HEK293T (cell line): Measurements from ENCODE around the gene EHBP1.

Source experiments
- CTCF ChIA-PET: fragments of 350-600 bp; formaldehyde crosslinking; extraction: SDS; loops from one replicate; lab custom pipeline; 2021; ENCODE audit warnings: antibody characterized with exemption, inconsistent platforms; lab: Yijun Ruan, JAX
- POLR2A ChIA-PET: fragments of 350-600 bp; formaldehyde crosslinking; extraction: SDS; loops from one replicate; lab custom pipeline; 2020; ENCODE audit warnings: antibody characterized with exemption, inconsistent platforms; lab: Yijun Ruan, JAX
- DNase-seq: peaks from one replicate; pipeline ENCODE4 v3.0.0; 2012; ENCODE audit warnings: mixed read lengths; ENCODE audit errors: extremely low spot score
- ARNT ChIP-seq: fragments of 450-650 bp; IDR thresholded peaks from 2 replicates; pipeline ENCODE4 v1.6.1; 2017; ENCODE audit warnings: mild to moderate bottlenecking
- BHLHE40 ChIP-seq: fragments of 450-650 bp; IDR thresholded peaks from 2 replicates; pipeline ENCODE4 v1.6.1; 2016; ENCODE audit warnings: mild to moderate bottlenecking, moderate library complexity, borderline replicate concordance
- CTBP1 ChIP-seq: fragments of 450-650 bp; IDR thresholded peaks from 2 replicates; pipeline ENCODE4 v1.6.1; 2016; ENCODE audit warnings: borderline replicate concordance
- ELF4 ChIP-seq: fragments of 450-650 bp; IDR thresholded peaks from 2 replicates; pipeline ENCODE4 v1.6.1; 2017; ENCODE audit warnings: antibody characterized with exemption
- FOXA1 ChIP-seq: fragments of 450-650 bp; IDR thresholded peaks from 2 replicates; pipeline ENCODE4 v1.6.1; 2016; ENCODE audit warnings: mild to moderate bottlenecking
- FOXK2 ChIP-seq: fragments of 450-650 bp; IDR thresholded peaks from 2 replicates; pipeline ENCODE4 v1.6.1; 2016; ENCODE audit warnings: mild to moderate bottlenecking
- FOXM1 ChIP-seq: fragments of 450-650 bp; IDR thresholded peaks from 2 replicates; pipeline ENCODE4 v1.6.1; 2017; ENCODE audit warnings: mild to moderate bottlenecking, borderline replicate concordance
- HDGF ChIP-seq: fragments of 450-650 bp; IDR thresholded peaks from 2 replicates; pipeline ENCODE4 v1.6.1; 2017; ENCODE audit warnings: antibody characterized with exemption, borderline replicate concordance
- L3MBTL2 ChIP-seq: fragments of 450-650 bp; conservative IDR thresholded peaks from 2 replicates; pipeline ENCODE4 v1.6.1; 2016; ENCODE audit warnings: mild to moderate bottlenecking
- LEF1 ChIP-seq: fragments of 450-650 bp; IDR thresholded peaks from 2 replicates; pipeline ENCODE4 v1.6.1; 2017; ENCODE audit warnings: mild to moderate bottlenecking, borderline replicate concordance
- NFRKB ChIP-seq: fragments of 450-650 bp; IDR thresholded peaks from 2 replicates; pipeline ENCODE4 v1.6.1; 2016; ENCODE audit warnings: mild to moderate bottlenecking, moderate library complexity
- SP1 ChIP-seq: fragments of 450-650 bp; IDR thresholded peaks from 2 replicates; pipeline ENCODE4 v1.6.1; 2017
- SUZ12 ChIP-seq: fragments of 450-650 bp; IDR thresholded peaks from 2 replicates; pipeline ENCODE4 v1.6.1; 2016; ENCODE audit warnings: mild to moderate bottlenecking
- TARDBP ChIP-seq: fragments of 450-650 bp; IDR thresholded peaks from 2 replicates; pipeline ENCODE4 v1.6.1; 2016
- ZNF384 ChIP-seq: fragments of 450-650 bp; IDR thresholded peaks from 2 replicates; pipeline ENCODE4 v1.6.1; 2016
- TF ChIP-seq, protein P1 (sequence below): fragments of 450-650 bp; IDR thresholded peaks from 2 replicates; pipeline ENCODE4 v1.6.1; 2016

EHBP1 gene

DNA sequence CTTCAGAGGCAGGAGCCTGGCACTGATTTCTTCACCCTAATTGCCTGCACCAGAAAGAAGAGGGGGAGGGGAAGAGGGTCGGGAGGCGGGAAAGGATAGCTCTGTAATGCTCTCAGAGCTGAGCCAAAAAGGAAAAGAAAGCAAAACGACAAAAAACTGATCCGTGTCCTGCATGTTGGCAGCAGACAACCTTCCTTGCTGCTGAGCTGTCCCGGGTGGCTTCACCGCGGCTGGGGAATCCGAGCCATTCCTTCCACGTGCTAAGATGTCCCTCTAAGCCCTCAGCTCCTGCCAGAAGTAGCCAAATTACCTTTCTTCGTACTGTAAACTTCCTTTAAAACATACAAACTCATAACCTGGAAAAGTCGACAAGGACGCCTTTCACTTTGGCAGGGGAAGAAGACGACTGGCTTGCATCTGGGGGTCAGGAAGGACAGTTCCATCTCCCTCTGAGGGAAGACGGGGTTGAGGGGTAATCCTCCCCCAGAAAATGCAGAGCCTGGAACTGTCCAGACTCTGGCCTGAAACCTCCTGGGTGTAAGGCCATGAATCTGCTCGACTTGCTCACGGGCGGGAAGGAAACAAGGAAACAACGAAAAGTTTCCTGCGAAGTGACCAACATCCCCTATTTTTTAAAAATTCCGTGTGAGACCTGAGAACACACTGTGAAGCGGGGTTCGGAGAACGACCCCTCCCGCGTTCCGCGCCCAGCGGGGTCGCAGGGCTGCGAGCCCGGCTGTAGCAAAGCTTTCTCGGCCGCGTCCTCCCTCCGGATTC is 352.8 kb downstream of the EHBP1 start:
- TF ChIP-seq ELF4, result no peak
- no peak for TF ChIP-seq ARNT
- TF ChIP-seq FOXA1, result no peak
- TF ChIP-seq LEF1, result no peak
- TF ChIP-seq HDGF, result no peak
- TF ChIP-seq FOXM1, result no peak
- TF ChIP-seq L3MBTL2, result no peak
- no peak for TF ChIP-seq NFRKB
- no peak for TF ChIP-seq SUZ12
- TF ChIP-seq TARDBP, result no peak
- TF ChIP-seq, protein P1, sequence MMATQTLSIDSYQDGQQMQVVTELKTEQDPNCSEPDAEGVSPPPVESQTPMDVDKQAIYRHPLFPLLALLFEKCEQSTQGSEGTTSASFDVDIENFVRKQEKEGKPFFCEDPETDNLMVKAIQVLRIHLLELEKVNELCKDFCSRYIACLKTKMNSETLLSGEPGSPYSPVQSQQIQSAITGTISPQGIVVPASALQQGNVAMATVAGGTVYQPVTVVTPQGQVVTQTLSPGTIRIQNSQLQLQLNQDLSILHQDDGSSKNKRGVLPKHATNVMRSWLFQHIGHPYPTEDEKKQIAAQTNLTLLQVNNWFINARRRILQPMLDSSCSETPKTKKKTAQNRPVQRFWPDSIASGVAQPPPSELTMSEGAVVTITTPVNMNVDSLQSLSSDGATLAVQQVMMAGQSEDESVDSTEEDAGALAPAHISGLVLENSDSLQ, result no peak
- no peak for DNase-seq
- CTCF ChIA-PET, result no interaction called here
- POLR2A ChIA-PET, result interaction anchor here (1.0 kb wide), 1 partner anchor 9 kb away, joined by 3 read pairs; no protein-coding TSS in a partner anchor

DNA sequence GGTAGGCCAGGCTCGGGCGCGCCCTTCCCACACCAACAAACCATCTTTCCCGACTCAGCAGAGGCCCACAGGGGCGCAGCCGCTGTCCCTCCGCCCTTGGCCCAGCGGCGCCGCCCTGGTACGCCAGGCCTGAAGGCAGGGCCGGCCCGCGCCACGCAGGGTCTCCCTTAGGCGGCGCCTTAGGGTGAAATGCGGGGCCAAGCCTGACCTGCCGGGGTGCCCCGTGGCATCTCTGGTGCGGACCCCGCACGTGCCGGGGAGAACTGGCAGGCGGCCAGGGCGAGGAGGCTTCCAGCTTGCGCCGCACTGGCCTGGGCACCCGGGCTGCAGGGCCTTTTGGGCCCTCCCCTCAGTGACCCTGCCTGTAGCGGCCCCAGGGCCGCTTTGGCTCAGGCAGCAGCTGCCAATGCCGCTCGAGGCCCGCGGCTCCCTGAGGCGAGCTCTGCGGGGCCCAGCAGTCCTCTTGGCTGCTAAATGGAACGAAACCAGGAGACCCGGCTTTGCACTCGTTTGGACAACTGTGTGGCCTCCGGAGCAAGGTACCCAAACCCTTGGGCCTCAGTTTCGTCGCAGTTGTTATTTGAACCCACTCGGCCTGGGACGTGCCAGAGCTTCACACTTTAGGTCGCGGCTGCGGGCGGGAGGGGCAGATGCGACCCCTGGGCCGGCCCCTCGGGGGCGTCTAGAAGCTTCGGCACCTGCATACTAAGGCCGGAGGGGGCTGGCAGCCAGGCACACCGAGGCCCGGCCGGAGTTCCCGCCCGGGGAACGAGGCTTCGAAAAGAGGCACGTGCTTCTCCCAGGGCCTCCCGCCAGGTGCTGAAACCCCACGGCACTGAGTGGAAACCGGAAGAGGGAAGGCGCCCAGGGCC is 353.6 kb downstream of the EHBP1 start:
- no peak for DNase-seq
- TF ChIP-seq BHLHE40 (no peak), TARDBP (no peak), LEF1 (no peak), ELF4 (no peak), FOXM1 (no peak), SUZ12 (no peak)
- POLR2A ChIA-PET, result no interaction called here
- CTCF ChIA-PET, result no interaction called here

DNA sequence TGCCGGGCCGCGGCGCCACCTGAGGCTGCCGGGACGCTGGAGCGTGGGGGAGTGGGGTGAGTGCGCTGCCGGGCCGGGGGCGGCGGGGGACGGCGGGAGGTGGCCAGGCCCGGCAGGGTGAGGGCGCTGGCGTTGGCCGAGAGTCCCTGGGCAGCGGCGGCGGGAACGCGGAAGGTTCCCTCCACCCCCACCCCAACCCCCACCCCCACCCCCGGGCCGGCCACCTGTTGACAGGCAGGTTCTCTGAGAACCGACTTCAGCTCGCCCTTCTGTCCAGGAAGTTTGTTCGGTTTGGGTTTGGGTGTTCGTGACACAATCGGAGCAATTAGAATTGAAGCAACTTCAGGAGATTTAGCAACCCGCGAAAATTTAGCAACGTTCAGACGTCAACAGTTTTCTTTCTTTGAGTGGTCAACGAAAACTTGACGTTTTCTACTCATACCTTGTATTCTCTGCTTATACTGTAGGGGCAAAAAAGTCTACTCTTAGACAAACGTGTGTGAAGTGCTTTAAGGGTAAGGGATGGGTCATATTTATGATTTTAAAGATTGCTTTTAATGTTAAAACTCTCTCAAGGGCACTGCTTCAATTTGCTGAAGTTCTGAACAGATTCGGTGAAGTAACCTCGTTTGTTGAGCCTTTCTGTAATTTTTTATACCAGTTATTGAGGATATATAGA is 354.4 kb downstream of the EHBP1 start:
- CTCF ChIA-PET, result no interaction called here
- DNase-seq, result no peak
- TF ChIP-seq TARDBP, result no peak
- POLR2A ChIA-PET, result no interaction called here

DNA sequence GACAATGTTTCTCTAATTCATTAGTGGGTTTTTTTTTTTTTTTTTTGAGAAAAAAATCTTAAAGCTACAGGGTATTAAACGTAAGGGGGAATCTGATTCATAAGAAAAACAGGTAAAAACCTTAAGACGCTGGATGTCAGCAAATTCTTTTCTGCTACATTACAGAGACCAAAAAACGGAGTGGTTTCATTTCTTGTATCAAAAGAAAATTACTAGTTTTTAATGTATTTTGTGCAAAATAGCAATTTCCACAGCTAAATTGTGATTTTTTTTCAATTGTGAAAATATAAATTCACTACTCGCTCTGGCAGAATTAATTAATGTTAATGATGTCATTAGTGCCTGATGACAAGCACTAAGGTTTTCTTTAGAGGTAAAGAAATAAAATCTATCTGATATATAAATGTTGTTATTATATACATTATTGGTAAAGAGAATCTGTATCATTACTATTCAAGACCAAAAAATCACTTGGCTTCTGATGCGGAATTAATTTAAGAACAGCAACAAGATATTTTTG is 355.0 kb downstream of the EHBP1 start:
- CTCF ChIA-PET, result no interaction called here
- TF ChIP-seq NFRKB (no peak), HDGF (no peak), ELF4 (no peak), L3MBTL2 (no peak), ARNT (no peak), BHLHE40 (no peak), ZNF384 (no peak)
- no peak for DNase-seq
- POLR2A ChIA-PET, result no interaction called here

DNA sequence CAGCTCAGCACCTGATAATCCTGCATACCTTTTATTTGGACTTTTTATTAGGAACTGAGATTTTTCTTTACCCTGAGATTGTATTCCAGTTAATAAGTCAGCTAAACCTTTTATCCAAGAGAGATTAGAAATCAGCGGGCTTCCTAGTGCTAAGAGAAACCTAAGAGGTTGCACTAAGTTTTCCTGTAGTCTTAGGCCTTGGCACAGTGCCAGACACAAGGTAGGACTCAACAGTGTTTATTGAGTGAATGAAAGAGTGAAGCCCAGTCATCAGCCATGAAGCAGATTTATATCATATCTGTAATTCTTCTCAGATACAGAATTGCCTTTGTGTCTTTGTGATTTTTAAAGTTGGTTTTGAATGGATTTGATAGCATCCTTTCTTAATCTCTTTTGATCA is 358.7 kb downstream of the EHBP1 start:
- ChIA-PET POLR2A (no interaction called here), CTCF (no interaction called here)
- no peak for TF ChIP-seq HDGF
- TF ChIP-seq ARNT, result no peak
- TF ChIP-seq FOXA1, result no peak
- TF ChIP-seq CTBP1, result no peak
- TF ChIP-seq BHLHE40, result no peak
- no peak for TF ChIP-seq LEF1
- TF ChIP-seq SP1, result no peak
- no peak for TF ChIP-seq TARDBP
- TF ChIP-seq ELF4, result no peak
- no peak for DNase-seq

DNA sequence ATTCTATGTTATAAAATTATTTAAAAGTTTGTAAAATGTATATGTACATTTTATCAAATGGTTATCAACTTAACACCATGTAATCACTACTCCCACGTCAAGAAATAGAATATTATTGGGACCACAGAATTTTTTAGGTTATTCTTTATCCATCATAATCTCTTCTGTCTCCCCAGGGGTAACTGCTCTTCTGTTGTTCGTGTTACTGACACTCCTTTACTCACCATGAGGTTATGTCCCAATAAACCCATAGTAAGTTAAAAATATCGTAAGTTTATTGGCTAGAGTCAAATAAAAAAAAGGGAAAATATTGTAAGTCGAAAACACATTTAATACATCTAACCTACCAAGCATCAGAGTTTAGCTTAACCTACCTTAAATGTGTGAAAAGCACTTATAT is 359.1 kb downstream of the EHBP1 start:
- no peak for DNase-seq
- ChIA-PET POLR2A (no interaction called here), CTCF (interaction anchor here (0.7 kb wide), 1 partner anchor 20 kb away, joined by 3 read pairs; no protein-coding TSS in a partner anchor)
- no peak for TF ChIP-seq SUZ12
- TF ChIP-seq HDGF, result no peak
- TF ChIP-seq FOXM1, result no peak
- no peak for TF ChIP-seq ZNF384
- no peak for TF ChIP-seq CTBP1
- no peak for TF ChIP-seq BHLHE40
- TF ChIP-seq TARDBP, result no peak
- TF ChIP-seq SP1, result no peak
- no peak for TF ChIP-seq NFRKB
- TF ChIP-seq, protein P1, result no peak
- no peak for TF ChIP-seq FOXK2
- TF ChIP-seq FOXA1, result no peak
- TF ChIP-seq L3MBTL2, result no peak
